Prostate gland (tissue), 2 donors: ENCODE measurements around the gene TNXB.

Experiments used
- CTCF ChIP-seq, 4 experiments: fragments of 200-600 bp in 2 of 4; fragments of 450-650 bp in 2 of 4; sonication (generic) in 2 of 4; IDR thresholded peaks; 1 replicate in 3 of 4; 2 replicates in 1 of 4; pipeline ENCODE4 v1.5.1; 2016 to 2019; ENCODE audit warnings: antibody characterized with exemption in 4 of 4, mild to moderate bottlenecking in 2 of 4, moderate library complexity in 2 of 4
- POLR2AphosphoS5 ChIP-seq: sonication (generic); formaldehyde crosslinking; IDR thresholded peaks from one replicate; pipeline ENCODE4 v1.6.1; 2017; ENCODE audit warnings: antibody characterized with exemption

DNA sequence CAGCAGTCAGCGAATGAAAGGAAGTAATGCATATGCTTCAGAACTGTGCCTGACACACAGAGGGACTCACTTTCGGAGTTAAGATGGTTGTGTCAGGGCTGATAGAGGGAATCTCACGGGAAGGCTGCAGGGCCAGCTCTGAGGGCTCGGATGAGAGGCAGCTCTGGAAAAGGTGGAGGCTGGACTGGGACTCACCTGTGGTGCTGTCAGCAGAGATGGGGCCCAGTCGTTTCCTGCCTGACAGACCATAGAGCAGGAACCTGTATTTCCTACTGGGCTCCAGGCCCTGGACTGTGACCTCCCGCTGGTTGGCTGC lies 61.6 kb downstream of the TNXB start:
- no peak for TF ChIP-seq POLR2AphosphoS5
- no peak for TF ChIP-seq CTCF (IDR thresholded peaks at IDR 0.05)
